Epithelial cell of esophagus (primary cell): ENCODE data around the gene ITPKA.

ENCODE experiments used
- DNase-seq: peaks from one replicate; pipeline ENCODE4 v3.0.0; 2010; ENCODE audit warnings: low read depth
- H3K4me3 ChIP-seq: 2 replicates; pipeline ENCODE4 v1.5.1; 2011; ENCODE audit warnings: mild to moderate bottlenecking, low read length, control low read depth
- TF ChIP-seq, protein P1 (sequence below): IDR thresholded peaks from 2 replicates; pipeline ENCODE4 v1.5.1; 2011; ENCODE audit warnings: low read depth, mild to moderate bottlenecking, low read length, control low read depth, inconsistent platforms; ENCODE audit not compliant: insufficient read depth; ENCODE audit errors: missing control alignments

The ITPKA gene

DNA sequence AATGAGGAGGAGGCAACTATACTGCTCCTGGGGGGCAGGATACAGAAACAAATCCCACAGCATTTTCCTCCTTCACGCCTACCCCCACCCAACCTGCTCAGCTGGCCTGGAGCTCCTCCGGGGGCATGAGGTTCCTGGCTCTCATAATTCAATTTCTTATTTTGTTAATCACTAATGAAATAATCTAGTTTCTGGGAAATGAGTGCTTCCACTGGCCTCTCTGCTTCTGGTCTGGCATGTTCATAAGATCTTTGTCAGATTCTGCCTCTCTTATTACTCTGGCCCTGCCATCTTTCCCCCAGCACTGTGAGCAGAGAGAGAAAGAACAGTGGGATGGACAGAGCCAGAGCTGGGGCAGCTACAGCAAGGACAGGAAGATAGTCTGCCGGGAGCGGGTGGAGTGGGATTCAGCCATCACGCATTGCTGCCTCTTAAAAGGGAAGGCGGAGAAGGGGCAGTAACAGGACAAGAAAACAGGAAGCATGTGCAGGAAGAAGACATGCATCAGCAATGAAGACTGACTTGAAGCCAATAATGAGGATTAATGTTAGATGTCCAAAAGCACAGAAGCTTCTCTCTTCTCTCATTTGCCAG, 36.8 kb downstream of the ITPKA start:
- TF ChIP-seq, protein P1, sequence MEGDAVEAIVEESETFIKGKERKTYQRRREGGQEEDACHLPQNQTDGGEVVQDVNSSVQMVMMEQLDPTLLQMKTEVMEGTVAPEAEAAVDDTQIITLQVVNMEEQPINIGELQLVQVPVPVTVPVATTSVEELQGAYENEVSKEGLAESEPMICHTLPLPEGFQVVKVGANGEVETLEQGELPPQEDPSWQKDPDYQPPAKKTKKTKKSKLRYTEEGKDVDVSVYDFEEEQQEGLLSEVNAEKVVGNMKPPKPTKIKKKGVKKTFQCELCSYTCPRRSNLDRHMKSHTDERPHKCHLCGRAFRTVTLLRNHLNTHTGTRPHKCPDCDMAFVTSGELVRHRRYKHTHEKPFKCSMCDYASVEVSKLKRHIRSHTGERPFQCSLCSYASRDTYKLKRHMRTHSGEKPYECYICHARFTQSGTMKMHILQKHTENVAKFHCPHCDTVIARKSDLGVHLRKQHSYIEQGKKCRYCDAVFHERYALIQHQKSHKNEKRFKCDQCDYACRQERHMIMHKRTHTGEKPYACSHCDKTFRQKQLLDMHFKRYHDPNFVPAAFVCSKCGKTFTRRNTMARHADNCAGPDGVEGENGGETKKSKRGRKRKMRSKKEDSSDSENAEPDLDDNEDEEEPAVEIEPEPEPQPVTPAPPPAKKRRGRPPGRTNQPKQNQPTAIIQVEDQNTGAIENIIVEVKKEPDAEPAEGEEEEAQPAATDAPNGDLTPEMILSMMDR = no peak
- H3K4me3 ChIP-seq = no peak overlapping the region
- no peak for DNase-seq

DNA sequence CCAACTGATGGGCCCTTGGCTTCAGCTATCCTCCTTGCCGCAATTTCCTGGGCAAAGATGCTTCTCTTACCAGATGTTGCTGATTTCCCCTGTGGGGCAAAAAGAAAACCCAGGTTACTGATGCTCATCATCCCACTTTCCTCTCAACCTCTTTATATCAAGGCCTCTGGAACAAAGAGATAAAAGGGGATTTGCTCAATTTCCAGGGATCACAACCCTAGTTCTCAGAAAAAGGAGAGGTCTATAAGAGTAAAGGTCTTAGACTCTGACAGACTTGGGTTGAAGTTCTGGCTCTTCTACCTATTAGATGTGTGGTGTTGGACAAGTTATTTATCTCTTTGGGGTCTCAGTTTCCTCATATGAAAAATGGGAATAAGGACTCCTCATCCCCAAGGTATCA, 41.9 kb downstream of the ITPKA start:
- no peak for DNase-seq
- TF ChIP-seq, protein P1 = no peak
- no peak overlapping the region for H3K4me3 ChIP-seq

DNA sequence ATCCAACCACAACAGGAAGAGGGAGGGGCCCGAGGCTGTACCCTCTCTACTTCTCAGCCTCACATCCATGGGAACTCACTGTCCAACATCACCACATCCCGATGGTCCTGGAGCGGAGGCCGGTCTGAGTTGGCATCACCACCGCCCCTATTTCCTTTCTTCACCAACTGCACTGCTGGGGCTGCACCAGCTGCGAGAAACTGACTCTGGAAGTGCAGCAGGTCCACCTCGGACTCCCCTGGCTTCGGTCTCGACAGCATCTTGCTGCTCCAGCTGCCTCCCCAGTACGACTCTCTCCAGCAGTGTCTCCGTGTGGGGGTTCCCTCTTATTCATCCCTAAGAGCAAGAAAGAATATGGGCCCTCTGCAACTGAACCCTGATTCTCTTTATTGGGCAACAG, 43.2 kb downstream of the ITPKA start:
- TF ChIP-seq, protein P1 = no peak
- DNase-seq = no peak

DNA sequence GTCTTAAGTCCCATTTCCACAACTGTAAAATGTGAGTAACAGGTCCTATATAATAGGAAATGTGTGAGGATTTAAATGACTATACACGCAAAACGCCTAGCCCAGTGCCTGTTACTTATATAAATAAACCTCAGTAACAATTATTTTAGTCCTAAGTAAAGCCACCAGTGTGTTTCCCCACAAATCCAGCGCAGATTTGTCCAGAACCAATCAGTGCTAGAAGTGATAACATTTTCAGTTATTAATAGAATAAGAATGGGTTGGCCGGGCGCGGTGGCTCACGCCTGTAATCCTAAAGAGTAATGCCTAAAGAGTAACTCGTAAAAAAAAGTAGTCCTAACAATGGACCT, 49.8 kb downstream of the ITPKA start:
- TF ChIP-seq, protein P1 = no peak

More for the DNA sequence above, 43.2 kb downstream of the ITPKA start:
- H3K4me3 ChIP-seq = no peak overlapping the region

DNA sequence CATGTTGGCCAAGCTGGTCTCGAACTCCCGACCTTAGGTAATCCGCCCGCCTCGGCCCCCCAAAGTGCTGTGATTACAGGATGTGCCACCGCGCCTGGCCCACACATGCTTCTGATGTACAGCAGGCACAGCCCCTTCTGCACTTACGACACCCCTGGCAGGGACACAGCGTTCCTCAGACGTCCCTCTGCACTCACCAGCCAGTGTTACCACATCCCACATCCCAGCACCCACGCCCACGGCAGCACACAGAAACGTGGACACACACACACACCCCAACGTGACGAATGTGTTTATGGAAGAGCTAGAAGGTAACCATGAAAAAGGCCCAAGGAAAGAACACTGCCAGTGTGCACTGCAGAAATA, 51.0 kb downstream of the ITPKA start:
- no peak overlapping the region for H3K4me3 ChIP-seq
- DNase-seq = no peak
- TF ChIP-seq, protein P1 = no peak

More for the DNA sequence above, 49.8 kb downstream of the ITPKA start:
- no peak for DNase-seq
- H3K4me3 ChIP-seq = peak overlapping the region; percentile 100

DNA sequence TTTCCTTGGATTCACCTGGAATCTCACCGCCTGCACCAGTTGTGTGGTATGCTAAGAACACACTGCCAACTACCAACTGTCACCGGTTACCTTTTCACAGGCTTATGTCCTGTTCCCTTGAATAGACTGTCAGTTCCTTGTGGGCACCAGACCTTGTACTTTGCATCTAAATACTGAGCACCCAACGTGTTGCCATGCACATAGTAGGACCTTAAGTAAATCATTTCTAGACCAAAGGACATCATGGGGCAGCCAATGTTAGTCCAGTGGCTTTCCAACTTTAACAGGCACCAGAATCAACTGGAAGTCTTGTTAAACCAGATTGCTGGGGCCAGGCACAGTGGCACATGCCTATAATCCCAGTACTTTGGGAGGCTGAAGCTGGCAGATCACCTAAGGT, 51.5 kb downstream of the ITPKA start:
- TF ChIP-seq, protein P1 = no peak
- no peak overlapping the region for H3K4me3 ChIP-seq
- DNase-seq = no peak
